GM12864 (cell line): ENCODE measurements around the gene CLEC4D.
A peak's percentile ranks its signal among the peaks of the same experiment; 100 is the strongest.

Experiments
- DNase-seq: peaks from one replicate; pipeline ENCODE4 v3.0.0-alpha.2; 2011; ENCODE audit warnings: low read depth
- H3K4me3 ChIP-seq: 2 replicates; pipeline ENCODE4 v1.5.1; 2011; ENCODE audit warnings: mild to moderate bottlenecking, low read depth, low read length, control low read depth
- TF ChIP-seq, protein P1 (sequence below): IDR thresholded peaks from 2 replicates; pipeline ENCODE4 v1.5.1; 2011; ENCODE audit warnings: low read depth, mild to moderate bottlenecking, moderate library complexity, low read length, control low read depth, inconsistent platforms; ENCODE audit errors: missing control alignments

CLEC4D gene

GRCh38 chr12:8548192-8548591 lies 34.9 kb downstream of the CLEC4D start:
- no peak overlapping the region for H3K4me3 ChIP-seq
- DNase-seq: no peak
- TF ChIP-seq, protein P1, sequence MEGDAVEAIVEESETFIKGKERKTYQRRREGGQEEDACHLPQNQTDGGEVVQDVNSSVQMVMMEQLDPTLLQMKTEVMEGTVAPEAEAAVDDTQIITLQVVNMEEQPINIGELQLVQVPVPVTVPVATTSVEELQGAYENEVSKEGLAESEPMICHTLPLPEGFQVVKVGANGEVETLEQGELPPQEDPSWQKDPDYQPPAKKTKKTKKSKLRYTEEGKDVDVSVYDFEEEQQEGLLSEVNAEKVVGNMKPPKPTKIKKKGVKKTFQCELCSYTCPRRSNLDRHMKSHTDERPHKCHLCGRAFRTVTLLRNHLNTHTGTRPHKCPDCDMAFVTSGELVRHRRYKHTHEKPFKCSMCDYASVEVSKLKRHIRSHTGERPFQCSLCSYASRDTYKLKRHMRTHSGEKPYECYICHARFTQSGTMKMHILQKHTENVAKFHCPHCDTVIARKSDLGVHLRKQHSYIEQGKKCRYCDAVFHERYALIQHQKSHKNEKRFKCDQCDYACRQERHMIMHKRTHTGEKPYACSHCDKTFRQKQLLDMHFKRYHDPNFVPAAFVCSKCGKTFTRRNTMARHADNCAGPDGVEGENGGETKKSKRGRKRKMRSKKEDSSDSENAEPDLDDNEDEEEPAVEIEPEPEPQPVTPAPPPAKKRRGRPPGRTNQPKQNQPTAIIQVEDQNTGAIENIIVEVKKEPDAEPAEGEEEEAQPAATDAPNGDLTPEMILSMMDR: no peak

GRCh38 chr12:8549381-8549780 lies 36.1 kb downstream of the CLEC4D start:
- H3K4me3 ChIP-seq: no peak overlapping the region
- TF ChIP-seq, protein P1: no peak
- DNase-seq: no peak

DNA sequence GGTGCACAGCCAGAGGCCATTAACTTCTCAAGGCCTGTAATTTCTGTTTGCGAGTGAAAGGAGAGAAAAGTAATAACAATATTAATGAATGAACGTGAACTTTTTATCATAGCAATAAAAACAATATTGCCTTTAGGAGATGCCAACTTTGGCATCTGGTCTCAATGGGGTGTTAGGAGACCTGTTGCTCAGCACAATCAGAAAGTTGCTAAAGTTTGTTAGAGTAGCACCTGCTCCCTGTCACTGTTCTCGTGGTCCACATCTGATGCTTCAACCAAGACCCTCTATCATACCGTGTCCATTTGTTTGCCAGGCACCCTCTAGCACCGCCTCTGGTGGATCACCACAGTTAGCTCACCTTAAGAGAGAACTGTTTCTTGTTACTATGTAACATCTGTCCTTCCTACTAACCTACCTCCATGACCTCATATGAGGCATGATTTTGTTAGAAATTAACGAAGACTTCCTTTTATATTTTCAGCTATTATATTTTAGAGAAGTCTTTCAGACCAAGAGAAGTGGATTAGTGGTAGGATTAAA lies 39.9 kb downstream of the CLEC4D start:
- H3K4me3 ChIP-seq: no peak overlapping the region
- TF ChIP-seq, protein P1: peak; percentile 31
- DNase-seq: no peak

- H3K4me3 ChIP-seq: no peak overlapping the region
- TF ChIP-seq, protein P1: no peak
- DNase-seq: no peak
Measured at GRCh38 chr12:8554451-8555195, 41.3 kb downstream of the CLEC4D start.

DNA sequence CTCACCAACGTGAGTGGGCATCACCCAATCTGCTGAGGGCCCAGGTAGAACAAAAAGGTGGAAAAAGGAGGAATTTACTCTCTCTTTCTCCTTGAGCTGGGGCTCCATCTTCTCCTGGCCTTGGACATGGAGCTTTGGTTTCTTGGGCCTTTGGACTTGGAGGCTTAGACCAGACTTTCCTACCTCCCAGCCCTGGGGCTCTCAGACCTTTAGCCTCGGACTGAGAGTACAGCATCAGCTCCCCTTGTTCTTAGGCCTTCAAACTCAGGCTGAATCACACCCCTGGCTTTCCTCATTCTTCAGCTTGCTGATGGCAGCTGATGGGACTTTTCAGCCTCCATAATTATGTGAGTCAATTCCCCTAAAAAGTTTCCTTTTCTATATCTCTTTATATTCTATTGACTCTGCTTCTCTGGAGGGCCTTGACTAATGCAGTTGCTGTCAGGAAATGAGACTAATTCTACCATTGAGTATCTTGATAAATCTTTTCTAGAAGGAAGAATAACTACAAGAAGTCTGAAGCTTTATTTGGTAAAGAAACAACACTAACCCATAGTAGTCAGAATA lies 43.3 kb downstream of the CLEC4D start:
- H3K4me3 ChIP-seq: no peak overlapping the region
- DNase-seq: no peak
- TF ChIP-seq, protein P1: no peak

- no peak for DNase-seq
- TF ChIP-seq, protein P1: no peak
- H3K4me3 ChIP-seq: no peak overlapping the region
Measured at GRCh38 chr12:8559676-8560075, 46.4 kb downstream of the CLEC4D start.
